Myocyte (in vitro differentiated cells): ENCODE measurements around the gene COMMD2. TPM values are rescaled to one million over a fixed set of nuclear protein-coding genes. Genes with fewer than 3 reads are reported as not detected.

Source experiments
- DNase-seq: peaks from one replicate; pipeline ENCODE4 v3.0.0-alpha.2; 2012; ENCODE audit warnings: low read depth
- total RNA-seq: library from RNA; depleted of rRNA; stranded (reverse); fragments of >200 nt; gene quantifications from 2 replicates; pipeline ENCODE4 v1.2.3, GENCODE V29; 2014

The COMMD2 gene
- total RNA-seq, 1 donor from 2014 or later = 37.3 TPM

- no peak for DNase-seq
These were observed 12.0 kb upstream of the COMMD2 start for GRCh38 chr3:149764302-149764701.

DNA sequence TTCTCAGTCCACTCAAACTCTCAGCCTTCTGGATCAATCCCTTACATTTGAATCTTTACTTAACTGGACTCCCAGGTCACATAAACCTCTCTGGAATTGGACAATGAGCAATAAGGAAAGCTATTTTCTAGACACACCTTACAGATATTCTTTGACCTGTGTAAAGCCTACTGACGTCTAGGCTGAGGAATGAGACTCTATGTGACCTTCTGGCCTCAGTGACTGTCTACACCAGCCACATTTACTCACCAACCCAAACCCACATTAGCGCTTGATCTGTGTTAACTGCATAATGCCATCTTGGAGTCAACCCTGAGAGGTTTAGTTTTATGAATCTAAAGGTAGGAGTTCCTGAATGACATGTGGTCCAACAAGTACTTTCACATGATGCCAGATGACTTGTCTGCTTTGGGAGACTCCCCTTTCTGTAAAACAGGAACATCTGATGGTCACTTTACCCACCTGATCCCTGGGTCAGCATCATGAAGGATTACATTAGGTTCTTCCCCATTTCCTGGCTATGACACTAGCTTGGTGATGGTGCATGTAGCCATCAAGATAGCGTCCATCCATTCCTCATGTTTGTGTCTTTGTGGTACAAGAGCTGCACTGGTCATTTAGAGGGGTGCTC is 11.4 kb upstream of the COMMD2 start:
- no peak for DNase-seq

DNA sequence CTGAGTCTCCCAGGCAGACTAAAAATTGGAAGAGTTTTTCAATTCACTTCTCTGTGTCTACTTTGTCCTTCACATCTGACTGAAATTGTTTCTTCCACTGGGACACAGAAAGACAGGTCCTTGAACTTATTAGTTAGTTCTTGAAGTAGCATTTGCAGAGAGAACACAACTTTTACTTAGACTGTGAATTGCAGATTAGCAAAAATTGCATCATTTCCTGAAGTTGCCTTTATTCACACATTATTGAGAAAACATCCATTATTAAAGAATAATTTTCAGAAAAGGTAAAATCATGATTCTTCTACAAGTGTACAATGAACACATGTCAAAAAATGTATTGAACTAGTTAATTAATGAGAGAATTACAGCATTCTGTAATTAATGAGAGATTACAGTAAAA is 1.4 kb upstream of the COMMD2 start:
- DNase-seq = no peak

- DNase-seq = no peak
These were observed 473 bp upstream of the COMMD2 start for GRCh38 chr3:149752788-149753136.

DNA sequence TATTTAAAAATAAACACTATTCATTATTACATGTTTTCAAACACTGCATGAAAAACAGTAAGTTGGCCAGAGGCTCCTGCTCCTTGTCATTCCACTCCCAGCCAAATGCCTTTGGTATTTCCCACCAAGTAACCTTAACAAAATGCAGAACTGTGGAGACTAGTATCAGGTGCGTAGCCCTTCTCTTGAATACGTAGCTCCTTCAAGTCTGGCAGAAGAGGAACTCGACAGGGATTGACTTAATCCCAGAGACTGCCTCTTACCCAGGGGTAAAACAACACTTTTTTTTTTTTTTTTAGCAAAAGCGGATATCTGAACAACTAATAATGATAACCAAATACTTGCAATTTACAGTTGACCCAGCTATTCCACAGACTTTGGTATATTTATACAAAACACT is 738 bp downstream of the COMMD2 start:
- no peak for DNase-seq

- no peak for DNase-seq
These were observed 7.7 kb downstream of the COMMD2 start for GRCh38 chr3:149744606-149745005.

- no peak for DNase-seq
These were observed 8.1 kb downstream of the COMMD2 start for GRCh38 chr3:149744151-149744550.

DNA sequence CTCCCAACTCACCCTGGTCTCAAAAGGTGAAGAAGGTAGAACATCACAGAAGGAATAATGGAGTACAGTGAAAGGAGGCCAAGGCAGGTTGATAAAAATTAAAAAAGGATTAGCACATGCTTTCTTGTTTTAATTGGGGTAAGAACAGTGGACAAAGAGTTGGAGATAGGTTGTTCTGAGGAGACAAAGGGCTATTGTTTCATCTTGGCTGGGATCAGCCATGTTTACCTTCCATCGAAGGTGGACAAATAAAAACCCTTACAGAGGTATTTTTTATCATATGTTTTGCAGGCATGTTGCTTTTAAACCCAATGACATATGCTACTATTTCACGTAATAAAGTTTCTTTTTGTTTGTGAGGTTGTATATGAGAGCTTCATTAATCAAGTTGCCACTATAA is 12.9 kb downstream of the COMMD2 start:
- no peak for DNase-seq

GRCh38 chr3:149738876-149739275 is 13.4 kb downstream of the COMMD2 start:
- no peak for DNase-seq

- DNase-seq = no peak
These were observed 15.4 kb downstream of the COMMD2 start for GRCh38 chr3:149736953-149737205.

- DNase-seq = peak; percentile 55
These were observed 15.9 kb downstream of the COMMD2 start for GRCh38 chr3:149736175-149736952.

DNA sequence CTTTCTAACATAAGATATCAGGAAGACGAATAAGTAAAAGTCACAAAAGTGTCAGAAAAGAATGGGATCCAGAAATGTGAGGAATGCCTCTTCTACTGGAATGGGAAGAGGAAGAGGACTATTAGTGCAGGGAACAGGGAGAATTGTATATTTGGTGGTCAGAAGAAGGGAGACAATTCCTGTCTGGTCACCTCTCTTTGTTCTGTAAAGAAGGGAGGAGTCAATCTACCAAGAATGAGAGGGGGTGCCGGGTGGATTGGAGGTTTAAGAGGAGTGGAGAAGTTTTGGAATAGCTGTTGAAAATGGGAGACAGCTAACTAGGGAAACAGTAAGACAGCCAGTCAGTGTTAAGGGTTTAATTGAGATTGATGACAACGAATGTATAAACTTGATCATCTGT is 20.1 kb downstream of the COMMD2 start:
- DNase-seq = no peak

DNA sequence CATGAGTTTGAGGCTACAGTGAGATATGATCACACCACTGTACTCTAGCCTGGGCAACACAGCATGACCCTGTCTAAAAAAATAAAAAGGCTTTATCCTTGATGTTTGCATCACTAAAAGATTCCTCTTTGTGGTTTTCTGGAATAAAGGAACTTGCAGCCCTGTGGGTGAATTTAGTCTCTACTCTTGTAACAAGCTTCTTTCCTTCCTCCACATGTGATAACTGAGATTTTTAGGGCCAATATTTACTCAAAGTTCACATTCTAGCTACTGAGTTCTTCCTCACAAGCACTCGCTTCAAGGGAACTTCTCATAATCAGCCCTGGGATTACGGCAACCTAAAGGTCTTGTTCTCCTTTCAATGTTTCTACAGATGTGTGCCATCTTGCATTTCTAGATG is 24.6 kb downstream of the COMMD2 start:
- DNase-seq = no peak

DNA sequence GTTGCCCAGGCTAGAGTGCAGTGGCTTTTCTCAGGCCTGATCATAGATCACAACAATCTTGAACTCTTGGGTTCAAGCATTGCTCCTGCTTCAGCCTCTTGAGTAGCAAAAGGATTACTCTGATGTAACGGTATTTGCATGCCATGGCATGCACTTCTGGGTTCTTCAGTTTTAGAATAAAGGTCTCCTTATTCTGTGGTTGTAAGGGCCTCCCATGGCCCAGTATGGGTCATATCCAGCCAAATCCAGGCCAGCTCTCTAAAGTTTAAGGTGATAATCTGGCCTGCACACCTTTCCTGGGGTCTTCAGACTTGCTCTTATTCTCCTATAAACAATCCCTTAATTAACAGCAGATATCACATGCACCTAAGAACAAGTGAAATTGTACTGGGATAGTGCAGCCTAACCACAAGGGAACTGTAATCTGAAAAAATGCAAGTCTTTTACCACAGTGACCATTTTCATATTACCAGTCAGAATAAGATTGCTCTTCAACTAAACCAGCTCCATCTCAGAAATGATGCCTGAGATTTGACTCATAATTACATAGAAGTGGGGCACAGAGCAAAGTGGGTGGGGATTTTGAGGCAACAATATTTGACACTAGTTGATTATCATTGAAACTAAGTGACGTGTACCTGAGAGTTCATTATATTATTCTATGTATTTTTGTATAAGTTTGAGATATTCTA is 25.4 kb downstream of the COMMD2 start:
- no peak for DNase-seq

- no peak for DNase-seq
These were observed 28.5 kb downstream of the COMMD2 start for GRCh38 chr3:149723781-149724180.

DNA sequence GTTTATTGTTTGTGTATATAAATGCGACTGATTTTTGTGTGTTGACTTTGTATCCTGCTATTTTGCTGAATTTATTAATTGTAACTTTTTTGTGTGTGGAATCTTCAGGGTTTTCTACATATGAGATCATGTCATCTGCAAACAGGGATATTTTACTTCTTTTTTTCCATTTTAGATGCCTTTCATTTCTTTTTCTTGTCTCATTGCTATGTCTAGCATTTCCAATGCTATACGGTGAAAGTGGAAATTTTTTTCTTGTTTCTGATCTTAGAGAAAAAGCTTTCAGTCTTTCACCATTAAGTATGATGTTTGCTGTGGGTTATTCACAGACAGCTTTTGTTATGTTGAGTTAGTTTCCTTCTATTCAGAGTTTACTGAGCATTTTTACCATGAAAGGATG is 31.4 kb downstream of the COMMD2 start:
- no peak for DNase-seq

DNA sequence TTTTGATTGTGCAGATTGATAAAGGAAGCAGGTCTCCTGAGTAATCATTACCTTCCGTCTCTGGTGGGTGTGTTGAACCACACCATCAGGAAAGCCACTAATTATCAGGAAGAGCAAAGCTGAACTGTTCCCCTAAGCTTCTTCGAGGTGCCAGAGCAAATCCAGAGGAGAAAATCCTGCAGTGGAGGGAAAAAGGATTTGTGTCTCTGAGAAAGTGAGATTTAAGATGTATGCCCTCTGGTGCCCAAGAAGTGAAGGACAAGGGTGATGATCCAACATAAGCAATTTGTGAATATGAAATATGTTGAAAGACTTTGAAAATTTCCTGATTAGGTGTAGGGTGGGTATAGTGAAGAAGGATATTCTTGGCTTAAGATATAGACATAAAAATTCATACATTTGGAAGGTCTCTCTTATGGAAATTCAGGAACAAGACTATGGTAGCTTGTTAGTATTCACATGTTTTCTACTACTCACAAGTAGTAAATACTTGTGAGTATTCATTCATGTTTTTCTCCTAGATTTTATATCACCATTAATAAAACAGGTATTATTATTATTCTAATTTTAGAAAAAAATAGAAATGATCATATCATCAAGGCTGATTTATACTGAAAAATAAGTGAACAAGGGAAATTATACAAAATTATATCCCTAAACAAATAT is 34.8 kb downstream of the COMMD2 start:
- DNase-seq = peak; percentile 78

DNA sequence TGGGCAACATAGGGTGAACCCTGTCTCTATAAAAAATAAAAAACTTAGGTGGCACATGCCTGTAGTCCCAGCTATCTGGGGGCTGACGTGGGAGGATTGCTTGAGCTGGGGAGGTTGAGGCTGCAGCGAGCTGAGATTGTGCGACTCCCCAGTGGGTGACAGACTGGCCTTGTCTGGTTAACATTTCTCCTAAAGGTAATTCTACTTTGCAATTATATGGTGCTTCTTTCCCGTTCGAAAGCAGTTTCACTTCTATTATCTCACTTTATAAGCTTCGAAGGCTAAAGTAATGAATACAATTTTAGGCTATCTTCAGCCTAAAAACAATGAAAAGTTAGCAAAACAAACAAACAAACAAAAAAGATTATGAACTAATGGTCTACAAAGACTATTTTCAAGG is 35.3 kb downstream of the COMMD2 start:
- DNase-seq = no peak

DNA sequence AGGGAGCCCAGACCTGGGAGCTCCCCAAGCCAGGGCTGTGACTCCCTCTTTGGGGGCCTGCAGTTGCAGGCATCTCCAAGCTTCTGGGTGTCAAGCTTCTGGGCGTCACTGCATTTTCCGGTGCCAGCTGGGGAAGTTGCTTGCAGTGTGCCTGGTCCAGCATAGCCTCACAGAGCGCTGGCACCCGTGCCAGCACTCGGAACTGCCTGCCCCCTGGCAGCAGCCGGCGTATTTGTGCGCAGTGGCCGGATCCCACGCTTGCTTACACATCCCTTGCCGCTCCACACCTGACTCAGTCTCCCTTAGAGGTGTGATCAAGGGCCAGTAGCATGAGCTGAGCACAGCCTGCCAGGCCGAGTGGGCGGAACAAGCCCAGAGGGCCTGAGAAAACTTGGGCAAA is 37.0 kb downstream of the COMMD2 start:
- no peak for DNase-seq

GRCh38 chr3:149713730-149714654 is 38.3 kb downstream of the COMMD2 start:
- DNase-seq = no peak

DNA sequence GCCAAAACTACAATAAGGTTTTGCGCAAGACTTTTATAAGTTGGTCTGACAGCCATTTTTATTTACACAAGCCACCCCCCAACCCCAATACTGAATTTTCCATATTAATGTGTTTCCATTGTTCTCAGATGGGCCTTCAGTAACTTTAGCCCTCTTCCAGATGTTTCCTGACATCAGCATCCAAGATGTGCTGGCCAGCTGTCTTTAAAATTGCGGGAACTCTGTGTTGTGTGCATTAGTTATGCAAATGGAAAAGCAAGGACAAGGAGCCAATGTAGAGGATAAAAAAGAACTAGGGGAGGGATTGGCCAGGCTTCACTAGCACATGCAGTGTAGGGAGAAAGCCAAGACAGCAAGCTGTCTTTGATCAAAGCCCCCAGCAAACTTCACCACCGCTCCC is 45.4 kb downstream of the COMMD2 start:
- DNase-seq = peak; percentile 18
